CD4-positive, alpha-beta T cell treated with Interleukin-6 at 100 ng/mL for 8 hours (primary cell): ENCODE measurements around the gene CCDC88C.

Experiments used
- DNase-seq: peaks from one replicate; pipeline ENCODE4 v3.0.0-alpha.2; 2020; ENCODE audit warnings: mixed read lengths, low spot score

Gene CCDC88C

DNA sequence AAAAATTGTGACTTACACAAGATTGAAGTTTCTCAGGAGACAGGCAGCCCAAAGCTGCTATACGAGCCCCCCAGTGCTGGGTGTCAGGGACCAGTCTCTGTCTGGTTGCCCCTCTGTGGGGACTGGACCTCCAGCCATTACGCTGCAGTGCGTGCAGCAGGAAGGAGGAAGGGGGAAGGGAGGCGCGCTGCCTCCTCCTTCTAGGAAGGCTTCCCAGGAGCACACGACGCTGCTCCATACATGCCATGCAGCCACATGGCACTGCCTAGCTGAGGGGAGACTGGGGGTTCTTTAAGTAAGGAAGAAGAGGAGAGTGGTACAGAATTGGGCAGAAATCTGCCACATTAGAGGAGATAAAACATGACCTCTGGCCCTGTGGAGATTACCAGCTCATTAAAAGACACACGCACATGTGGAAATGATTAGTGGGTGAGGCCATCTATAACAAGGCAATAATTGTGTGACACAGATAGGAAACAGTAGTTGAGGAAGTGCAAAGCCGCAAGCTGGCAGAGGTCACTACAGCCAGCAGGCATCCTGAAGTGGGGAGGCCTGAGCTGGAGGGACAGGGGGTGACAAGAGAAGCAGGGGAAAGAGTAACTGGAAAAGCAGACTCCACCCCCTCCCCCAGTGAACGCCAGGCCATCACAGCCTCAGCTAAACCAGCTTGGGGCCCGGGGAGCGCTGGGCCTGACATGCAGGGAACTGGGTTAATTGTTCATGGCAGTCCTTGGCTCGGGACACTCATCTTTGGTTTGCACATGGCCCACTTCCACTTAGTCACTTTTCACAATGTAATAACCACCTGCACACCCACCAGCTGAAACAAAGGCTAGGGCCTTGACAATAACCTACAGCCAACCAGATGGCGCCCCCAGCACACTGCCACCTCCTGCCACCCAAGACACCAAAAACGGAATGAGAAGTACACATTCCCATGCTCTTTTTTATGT, 39.6 kb downstream of the CCDC88C start:
- no peak for DNase-seq

DNA sequence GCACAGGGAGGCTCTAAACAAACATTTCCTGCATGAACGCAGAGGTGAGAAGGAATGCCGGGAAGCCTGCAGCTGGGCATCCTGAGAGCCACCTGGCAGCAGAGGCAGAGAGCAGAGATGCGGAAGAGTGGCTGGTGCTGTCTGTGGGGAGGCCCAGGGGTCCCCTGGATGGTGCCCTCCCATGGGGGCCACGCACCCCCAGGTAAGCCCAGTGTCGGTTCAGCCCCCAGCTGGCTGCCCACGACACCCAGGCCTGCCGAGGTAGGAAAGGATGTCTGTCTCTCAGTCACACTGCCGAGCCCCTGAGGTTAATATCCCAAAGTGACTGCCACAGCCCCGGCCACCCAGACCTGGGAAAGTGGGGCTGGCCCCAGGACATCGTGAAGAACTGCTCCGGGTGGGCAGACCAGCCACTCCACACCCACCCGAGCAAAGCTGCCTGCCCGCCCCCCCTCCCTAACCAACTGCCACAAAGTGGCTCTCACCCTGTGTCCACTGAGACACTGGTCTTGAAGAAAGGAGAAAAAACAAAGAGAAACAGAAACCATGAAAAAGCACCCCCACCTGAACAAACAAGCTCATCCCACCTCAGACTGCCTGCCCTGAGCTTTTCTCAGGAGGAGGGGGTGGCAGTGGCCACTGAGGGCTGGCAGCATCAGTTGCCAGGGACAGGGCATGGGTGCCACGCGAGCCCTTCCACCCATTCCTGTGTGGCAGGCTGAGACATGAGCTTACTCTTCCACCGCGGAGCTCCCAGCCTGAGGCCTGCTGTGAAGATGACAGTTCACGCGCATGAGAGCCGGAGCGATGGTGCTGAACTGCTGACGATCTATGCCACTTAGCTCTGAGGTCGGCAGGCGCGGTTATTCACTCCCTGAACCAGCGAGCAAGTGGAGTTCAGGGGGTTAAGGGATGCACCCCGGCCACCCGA, 40.8 kb downstream of the CCDC88C start:
- no peak for DNase-seq

DNA sequence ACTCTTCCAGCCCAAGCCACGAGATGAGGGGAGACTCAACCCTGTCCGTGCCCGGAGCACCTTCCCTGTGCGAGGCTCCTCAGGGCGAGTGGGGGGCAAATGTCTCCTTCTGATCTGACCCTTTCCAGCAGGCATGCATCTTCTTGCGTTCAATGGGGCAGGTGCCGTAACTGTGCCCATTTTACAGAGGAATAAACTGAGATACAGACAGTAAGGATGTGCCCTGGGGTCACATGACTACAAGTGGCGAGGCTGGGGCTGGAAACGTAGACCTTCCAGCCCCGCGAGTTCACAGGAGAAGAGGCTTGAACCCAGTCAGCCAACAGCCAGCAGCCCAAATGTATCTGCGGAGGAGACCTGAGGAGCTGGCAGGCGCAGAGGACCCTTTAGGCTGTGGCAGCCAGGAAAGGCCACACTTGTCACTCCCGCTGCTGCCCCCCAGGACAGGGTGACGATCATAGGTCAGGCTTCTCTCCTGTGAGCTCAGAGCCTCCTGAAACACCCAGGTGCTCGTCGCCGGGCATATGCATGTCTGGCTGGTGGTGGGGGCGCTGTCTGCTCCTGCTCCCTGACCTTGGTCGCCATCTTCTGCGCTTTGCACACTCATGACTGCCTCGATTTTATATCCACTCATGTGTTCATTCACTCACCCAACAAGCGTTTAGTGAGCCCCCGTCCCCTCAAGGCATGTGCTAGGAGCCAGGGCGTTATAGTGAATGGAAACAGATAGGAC, 41.7 kb downstream of the CCDC88C start:
- no peak for DNase-seq

DNA sequence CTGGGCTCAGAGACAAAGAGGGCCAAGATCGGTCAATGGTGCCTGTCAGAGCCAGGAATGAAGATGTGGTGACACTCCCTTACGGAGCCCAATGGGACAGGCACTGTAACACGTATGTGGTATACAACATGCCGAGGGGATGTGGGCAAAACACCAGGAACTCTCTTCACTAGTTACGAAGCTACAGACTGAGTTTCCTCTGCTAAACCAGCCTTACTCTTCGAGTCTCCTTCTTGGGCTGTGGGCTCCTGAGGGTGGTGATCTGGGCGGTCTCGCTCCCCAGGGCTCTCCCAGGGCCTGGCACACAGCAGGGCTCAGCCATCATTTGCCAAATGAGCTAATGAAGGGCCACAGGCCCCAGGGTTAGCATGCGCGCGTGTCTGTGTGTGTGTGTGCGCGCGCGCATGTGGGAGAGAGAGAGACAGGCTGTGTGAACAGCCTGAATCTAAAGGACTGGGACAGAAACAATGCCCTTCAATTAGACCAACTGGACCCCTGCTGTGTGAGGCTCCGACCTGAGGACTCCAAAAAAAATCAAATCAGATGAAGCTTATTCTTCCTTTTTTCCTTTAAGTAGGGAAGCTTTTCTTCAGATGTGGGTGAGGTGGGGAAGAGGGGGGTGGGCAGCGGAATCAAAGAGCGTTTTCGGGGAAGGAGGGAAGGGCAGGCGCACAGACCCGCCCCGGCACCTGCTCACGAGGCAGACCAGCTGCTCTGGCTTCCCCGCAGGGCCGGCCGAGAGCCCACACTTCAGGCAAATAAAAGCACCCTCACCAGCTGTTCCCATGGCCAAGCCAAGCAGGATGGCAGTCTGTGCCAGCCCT, 42.5 kb downstream of the CCDC88C start:
- DNase-seq = peak; percentile 49

DNA sequence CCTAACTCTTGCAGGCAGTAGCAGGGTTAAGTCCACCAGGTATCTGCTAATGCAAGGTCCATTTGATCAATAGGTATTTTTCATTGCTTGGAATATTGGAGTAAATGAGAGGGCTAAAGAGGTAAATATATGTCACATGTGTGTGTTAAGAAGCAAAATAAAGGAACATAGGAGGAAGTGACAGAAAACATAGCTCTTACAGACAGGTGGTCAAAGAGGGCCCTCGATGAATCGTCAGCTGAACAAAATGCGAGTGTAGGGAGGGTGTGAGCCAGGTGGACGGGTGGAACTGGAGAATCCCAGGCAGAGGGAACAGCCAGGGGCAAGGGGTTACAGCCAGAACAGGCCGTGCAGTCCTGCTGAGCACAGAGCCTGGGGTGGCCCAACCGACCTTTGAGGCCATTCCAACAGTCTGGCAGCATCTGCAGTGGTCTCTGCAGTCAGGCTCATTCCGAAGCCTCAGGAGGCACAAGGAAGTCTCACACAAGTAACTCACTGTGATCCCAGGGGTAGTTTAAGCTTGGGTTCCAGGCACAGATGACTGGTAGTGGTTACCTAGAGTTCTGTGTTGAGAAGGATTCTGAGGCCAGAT, 43.2 kb downstream of the CCDC88C start:
- no peak for DNase-seq

DNA sequence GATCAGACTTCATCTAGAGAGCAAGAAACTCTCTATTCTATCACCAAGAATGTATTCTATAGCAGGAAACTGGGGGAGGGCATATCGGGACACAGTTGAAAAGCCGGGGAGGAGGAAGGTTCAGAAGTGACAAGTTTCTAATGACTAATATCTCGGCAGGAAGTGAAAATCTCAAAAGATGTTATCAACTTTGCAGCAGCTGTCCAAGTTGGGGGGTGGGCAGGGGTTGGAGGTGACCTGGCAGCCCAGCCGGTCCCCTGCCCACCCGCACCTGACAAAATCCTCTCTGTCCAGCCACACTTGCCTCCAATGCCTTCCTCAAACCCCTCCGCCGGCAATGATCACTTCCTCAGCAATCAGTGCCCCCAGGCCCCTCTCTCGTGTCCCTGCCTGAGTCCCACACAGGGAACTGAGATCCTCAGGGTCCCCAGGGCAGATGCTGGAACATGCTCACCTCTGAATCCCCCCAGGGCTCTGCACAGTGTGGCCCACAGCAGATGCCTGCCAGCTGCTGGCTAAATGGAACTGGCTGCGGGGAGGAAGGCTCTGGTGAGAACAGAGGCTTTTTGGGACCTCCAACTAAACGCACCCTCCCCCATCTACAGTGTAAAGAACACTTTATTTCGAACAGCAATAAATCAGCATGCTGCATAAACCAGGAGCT, 43.9 kb downstream of the CCDC88C start:
- DNase-seq = peak; percentile 69

DNA sequence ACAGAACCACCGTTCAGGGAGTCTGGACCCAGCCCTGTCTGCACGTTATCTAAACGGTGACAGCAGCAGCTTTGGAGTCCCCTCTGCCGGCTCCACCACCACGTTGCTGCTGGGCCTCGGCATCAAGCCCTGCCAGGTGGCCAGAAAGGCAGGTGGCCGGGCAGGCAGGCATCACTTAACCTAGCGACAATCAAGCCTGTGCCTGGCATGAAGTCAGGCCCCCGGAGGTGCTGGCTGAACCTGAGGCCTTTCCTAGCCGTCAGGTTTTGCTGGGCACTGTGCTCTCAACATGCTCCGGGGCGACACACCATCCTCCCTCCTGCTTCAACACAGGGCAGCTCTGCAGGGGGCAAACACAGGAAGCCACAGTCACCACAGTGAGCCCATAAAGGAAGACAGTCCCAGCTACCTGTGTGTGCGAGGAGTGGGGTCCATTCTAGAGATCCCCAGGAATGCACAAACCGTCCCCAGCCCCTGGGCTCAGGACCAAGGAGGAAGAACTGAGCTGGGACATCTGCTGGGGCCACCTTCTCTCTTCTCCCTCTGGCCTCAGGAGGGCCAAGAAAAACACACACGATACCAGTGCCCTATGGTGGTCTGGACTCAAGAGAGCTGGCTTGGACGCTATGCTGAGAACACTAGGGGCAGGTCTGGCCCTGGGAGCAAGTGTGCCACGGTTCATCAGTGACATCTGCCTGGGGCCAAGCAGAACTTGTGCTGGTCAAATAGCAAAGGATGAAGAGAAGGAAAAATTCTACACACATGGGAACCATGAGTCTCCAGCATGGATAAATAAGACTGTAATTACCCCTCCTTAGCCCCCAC, 44.7 kb downstream of the CCDC88C start:
- DNase-seq = peak; percentile 56

DNA sequence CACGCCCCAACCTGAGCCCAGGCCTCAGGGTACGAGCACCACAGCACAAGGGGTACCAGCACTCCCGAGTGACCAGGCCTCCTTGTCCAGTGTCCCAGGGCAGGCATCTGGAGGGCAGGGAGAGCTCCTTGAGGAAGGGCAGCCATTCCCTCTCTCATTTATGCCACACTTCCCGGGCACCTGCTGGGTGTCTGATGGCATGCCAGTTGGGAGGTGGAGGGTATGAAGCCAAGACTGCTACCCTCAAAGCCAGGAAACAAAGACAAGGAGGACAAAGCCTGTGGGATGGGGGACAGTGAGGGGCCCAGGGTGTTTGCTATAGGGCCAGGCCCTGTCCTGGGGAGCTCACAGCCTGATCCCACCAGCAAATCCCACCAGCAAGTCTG, 45.6 kb downstream of the CCDC88C start:
- no peak for DNase-seq

DNA sequence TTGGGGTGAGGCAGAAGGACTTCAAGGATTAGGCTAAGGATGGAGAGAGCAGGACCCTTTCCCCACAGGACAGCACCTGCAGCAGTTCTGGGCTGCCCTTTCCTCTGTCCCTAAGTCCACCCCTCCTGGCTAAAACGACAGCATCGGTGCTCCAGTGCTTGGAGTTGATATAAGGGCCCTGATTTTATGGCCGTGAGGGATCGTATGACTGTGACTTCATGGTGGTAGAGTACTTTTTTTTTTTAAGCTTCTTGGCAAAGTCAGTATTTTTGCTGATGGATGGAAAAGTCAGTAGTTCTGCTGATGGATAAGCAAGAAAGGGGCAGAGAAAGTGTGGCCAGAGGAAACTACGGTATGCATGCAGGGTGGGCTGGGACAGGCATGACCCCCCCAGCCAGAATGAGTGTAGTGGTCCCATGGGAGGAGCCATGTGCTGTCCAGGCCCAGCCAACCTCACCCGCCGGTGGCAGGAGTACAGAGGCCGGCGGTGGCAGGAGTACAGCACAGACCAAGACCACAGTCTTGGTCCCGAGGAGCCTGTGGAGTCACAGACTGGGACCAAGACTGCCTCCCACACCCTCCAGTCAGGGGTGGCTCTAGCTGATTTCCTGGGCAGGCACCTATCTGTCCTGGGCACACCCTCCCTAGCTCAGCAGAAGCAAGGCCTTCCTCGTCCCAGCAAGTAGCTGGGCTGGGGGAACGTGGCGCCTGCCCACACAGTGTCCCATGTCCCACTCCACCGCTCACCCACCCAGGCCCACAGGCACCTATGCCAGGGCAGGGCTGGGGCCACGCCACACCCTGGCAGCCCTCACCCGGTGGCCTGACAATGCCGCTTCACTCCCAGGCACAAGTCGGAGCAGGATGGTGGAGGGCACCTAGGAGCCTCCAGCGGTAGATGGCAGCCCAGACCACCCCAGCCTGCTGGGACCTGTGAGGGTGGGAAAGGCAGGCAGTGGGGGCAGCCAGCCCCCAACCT, 46.3 kb downstream of the CCDC88C start:
- DNase-seq = no peak

DNA sequence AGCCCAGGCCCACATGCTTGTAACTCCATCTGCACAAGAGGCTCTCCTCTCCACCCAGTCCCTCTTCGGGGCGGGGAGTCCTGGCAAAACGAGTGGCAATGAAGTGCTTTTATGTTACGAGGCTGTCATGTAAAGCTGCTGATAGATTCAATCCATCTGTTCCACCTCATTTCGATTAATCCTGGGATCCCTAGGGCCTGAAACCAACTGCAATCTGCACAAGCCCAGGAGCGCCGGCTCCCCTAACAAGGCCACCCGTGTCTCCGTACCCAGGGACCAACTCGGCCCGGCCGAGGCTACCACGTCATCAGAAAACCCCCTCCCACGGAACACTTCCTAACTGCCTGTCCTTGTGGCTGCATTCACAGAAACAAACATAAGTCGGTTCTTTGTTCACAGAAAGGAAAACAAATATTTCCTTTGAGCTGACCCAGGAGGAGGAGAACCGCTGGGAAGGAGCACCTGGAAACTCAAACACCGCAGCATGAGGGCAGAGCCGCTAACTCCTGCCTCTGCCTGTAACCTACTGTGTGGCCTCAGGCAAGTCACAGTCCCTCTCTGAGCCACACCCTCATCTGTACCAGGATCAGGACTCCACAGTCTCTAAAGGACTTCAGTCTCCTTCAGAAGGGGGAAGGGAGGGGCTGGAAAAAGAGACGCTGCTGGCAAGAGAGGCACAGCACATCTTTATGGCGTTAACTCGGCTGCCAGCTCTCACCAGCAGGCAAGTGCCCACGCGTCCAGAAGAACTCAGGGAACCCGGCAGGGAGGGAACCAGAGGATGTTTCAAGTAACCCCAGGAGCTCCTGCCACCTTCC, 47.8 kb downstream of the CCDC88C start:
- no peak for DNase-seq

DNA sequence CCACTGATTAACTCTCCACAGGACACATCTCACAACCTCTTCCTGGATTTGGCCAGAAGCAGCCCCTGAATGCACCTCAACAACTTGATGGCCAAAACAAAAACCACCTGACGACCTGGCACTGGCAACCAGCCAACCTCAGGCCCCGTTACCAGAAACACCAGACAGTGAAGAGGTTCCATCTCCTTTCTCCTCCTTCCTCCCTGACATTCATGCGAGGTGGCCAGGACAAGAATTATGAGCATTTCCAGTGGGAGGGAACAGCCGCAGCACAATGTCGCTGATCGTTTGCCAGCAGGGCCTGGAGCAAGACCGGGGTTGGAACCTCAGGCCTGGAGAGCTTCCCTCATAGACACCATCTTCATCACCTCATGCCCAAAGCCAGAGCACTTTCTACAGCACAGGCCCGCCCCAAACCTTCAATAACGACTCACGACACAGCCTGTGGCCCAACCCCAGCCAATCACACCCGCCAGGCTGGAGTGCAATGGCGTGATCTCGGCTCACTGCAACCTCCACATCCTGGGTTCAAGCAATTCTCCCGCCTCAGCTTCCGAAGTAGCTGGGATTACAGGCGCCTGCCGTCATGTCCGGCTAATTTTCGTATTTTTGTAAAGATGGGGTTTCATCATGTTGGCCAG, 48.7 kb downstream of the CCDC88C start:
- DNase-seq = no peak

DNA sequence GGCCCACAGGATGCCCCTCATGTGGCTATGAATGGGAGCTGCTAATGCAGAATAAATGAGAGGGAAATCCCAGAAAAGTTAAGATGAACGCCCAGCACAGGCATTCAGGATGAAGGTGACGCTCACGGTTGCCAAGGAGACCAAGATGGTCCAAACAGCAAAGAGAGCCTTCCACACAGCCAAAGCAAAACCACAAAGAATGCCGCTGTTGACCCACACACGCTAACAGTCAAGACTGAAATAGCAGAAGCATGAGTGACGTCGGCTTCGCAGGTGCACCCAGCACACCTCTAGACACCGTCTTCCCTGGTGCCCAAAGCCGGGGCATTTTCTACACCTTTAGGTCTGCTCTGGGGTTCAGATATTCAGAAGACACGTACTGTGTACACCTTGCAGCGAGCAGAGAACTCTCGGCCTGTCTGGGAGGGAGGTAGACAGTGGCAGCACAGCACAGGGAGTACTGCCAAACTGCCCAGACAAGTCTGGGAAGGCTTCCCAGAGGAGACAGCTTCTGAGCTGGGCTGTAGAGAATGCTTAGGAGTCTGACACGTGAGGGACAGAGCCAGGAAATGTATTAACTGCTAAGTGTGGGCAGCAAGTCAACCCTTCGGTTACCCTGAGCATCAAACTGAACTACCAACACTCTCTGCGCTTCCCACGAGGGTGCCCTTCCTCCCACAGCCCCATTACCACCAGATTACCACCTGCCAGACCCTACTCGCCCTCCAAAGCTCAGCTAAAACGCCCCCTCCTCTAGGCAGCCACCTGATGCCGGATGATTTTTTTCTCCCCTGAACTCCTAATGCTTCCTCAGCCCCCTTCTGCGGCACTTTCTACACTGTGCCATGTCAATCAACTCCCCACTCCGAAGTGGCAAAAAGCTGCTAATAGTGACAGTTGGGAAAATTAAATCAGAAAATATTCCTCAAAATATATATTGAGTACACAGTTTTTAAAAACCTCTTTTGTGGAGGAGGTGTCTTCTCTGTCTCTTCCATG, 50.1 kb downstream of the CCDC88C start:
- peak; percentile 56 for DNase-seq

DNA sequence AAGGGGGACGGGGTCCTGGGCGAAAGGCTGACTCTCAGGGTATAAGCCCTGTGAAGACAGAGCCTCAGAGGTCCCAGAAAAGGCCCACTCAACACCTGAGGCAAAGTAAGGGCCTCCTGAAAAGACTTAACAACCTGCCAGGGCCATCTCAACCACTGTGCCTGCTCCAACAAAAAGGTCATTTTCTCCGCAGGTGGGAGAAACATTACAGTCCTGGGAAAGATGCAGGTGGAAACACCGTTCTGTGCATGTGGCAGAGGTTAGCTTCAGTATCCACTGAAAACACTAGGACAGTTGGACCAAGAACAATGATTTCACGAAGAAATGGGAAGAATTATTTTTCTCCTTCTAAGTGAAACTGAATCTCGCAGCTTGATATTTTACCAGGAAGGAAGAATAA, 50.9 kb downstream of the CCDC88C start:
- no peak for DNase-seq

DNA sequence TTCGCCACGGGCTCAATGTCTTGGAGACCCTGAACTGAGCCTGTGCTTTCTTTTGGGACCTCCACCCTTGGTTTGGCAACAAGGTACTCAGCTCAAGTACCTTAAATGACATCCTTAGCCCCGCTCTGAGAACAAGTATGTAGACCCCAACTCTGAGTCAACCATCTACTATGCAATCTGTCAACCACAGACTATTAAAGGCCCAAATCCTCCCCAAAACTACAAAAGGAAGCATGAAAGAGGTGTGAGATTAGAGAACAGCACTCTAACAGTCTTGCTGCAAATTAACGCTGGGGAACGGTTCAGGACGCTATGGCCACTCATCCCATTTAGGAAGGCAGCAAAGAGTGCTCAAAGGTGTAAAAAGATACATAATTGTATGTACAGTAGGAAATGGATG, 52.1 kb downstream of the CCDC88C start:
- DNase-seq = no peak

DNA sequence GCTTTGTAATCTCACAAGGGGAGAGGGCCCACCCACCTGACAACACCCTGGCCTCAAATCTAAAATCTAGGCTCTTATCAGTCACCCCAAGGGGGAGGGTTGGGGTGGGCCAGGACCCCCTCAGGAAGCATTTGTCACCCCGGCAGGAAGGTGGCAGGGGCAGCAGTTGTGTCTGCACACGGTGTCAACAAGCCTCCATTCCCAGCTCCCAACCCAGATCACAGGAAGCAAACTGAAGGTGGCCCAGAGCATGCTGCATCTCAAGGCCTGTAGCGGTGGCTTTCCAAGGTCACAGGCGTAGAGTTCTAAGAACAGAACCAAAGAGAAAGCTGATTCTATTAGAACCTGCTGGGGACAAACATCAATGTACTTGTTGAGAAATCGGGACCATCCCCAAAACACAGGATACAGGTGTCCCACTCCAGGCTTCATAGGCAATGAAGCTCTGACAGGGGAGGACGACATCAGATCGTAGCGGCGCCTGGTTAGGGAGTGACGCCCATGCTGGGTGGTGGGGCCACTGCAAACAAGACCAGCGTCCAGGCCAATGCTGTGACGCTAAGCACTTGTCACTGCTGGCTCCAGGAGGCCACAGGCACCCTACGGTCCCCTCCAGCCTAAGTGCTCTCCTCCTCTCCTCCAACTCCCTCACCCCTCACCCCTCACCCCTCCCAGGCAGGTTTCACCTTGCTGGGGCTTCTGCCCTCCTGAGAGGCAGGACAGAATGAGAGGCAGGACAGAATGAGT, 52.9 kb downstream of the CCDC88C start:
- no peak for DNase-seq
